ENCODE measurements around the gene MAPK8IP1. TPM values are rescaled to one million over a fixed set of nuclear protein-coding genes. Genes with fewer than 3 reads are reported as not detected.
A peak's percentile ranks its signal among the peaks of the same experiment; 100 is the strongest.

Gene MAPK8IP1
- total RNA-seq, 1 donor: 8.0 TPM

DNA sequence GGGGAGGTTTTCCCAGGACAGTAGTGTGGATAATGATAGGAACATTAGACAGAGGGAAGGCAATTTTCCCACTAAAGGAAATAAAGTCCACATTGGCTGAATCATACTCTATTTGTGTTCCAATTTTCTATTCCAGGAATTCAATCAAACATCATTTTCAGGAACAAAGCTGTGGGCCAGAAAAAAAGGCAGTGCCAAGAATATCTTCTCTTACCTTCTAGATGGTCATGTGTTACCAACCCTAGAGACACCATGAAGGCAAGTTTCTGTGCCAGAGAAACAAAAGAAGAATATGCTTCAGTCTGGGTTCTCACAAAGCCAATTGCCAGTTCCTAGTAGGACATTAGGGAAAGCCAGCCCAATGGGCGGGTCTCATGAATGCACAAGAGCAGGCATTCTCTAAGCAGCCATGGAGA, 64.5 kb downstream of the MAPK8IP1 start:
- Histone ChIP-seq H3K79me2 (ENCODE audit: insufficient read depth, low read length) (no peaks in the 10 kb centered on the region), H2AFZ (ENCODE audit: low read length) (no peak overlapping the region), H3K27ac (ENCODE audit: low read depth, low read length) (no peak overlapping the region), H3K4me3 (ENCODE audit: insufficient read depth, low read length) (no peak overlapping the region), H3K36me3 (ENCODE audit: insufficient read depth, low read length) (peaks cover 35% of the 10 kb centered on the region), H3K27me3 (ENCODE audit: insufficient read depth, low read length) (no peaks in the 10 kb centered on the region), H3K4me1 (ENCODE audit: insufficient read depth, low read length) (no peaks in the 10 kb centered on the region), H4K20me1 (ENCODE audit: insufficient read depth, low read length) (no peaks in the 10 kb centered on the region), H3K4me2 (ENCODE audit: insufficient read depth, low read length) (no peak overlapping the region), H3K9me3 (ENCODE audit: low read depth, low read length) (no peaks in the 10 kb centered on the region)
- TF ChIP-seq, protein P1, sequence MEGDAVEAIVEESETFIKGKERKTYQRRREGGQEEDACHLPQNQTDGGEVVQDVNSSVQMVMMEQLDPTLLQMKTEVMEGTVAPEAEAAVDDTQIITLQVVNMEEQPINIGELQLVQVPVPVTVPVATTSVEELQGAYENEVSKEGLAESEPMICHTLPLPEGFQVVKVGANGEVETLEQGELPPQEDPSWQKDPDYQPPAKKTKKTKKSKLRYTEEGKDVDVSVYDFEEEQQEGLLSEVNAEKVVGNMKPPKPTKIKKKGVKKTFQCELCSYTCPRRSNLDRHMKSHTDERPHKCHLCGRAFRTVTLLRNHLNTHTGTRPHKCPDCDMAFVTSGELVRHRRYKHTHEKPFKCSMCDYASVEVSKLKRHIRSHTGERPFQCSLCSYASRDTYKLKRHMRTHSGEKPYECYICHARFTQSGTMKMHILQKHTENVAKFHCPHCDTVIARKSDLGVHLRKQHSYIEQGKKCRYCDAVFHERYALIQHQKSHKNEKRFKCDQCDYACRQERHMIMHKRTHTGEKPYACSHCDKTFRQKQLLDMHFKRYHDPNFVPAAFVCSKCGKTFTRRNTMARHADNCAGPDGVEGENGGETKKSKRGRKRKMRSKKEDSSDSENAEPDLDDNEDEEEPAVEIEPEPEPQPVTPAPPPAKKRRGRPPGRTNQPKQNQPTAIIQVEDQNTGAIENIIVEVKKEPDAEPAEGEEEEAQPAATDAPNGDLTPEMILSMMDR (IDR thresholded peaks at IDR 0.05; ENCODE audit: extremely low read depth, low read depth, low read length): no peak
- DNase-seq (ENCODE audit: insufficient read length, low spot score, missing footprints): peak; percentile 52

Other genes with a start within 250 kb of the MAPK8IP1 start
- 1.1 and 1.5 TPM in 2 replicates for gene CHST1, start 220.0 kb upstream of the MAPK8IP1 start, total RNA-seq
- gene SLC35C1, start 80.5 kb upstream of the MAPK8IP1 start, total RNA-seq: 10.6 and 12.3 TPM in 2 replicates
- 21.0 and 21.8 TPM in 2 replicates for gene CRY2, start 38.2 kb upstream of the MAPK8IP1 start, total RNA-seq
- gene FREY1, start 21.6 kb downstream of the MAPK8IP1 start, total RNA-seq: 0.88 and 1.8 TPM in 2 replicates
- 27.4 and 28.6 TPM in 2 replicates for gene PEX16, start 32.2 kb downstream of the MAPK8IP1 start, total RNA-seq
- gene LARGE2, start 37.0 kb downstream of the MAPK8IP1 start, total RNA-seq: not detected in 2 replicates
- 23.0 and 26.4 TPM in 2 replicates for gene PHF21A, start 235.8 kb downstream of the MAPK8IP1 start, total RNA-seq